B cell (primary cell): ENCODE results near the gene DYRK1A. TPM values are rescaled to one million over a fixed set of nuclear protein-coding genes. Genes with fewer than 3 reads are reported as not detected.

Experiments
- ATAC-seq: fragments of 200-7000 bp; cut with Tn5 transposase; one replicate; pipeline ENCODE4 v1.10.0; 2021; ENCODE audit warnings: low read depth, mild to moderate bottlenecking, moderate number of reproducible peaks, moderate library complexity
- CTCF ChIA-PET: fragments of 350-600 bp; sonication (Branson Sonifier 250); formaldehyde crosslinking; loops from one replicate; lab custom pipeline; 2021; ENCODE audit warnings: antibody characterized with exemption, inconsistent platforms; lab: Charles Lee
- POLR2A ChIA-PET: fragments of 350-600 bp; sonication (Branson Sonifier 250); formaldehyde crosslinking; loops from one replicate; lab custom pipeline; 2021; ENCODE audit warnings: antibody characterized with exemption; lab: Charles Lee
- DNase-seq: peaks from one replicate; pipeline ENCODE4 v3.0.0; 2013
- H2AFZ ChIP-seq: 2 replicates; pipeline ENCODE4 v1.6.1; 2012; ENCODE audit warnings: mild to moderate bottlenecking, low read depth, low read length; ENCODE audit not compliant: insufficient read depth, poor library complexity, severe bottlenecking
- H3K27ac ChIP-seq, 2 donors: 1 replicate in 1 of 2; 2 replicates in 1 of 2; pipeline ENCODE4 v1.5.1; 2012 to 2013; ENCODE audit warnings: low read length in 2 of 2, mild to moderate bottlenecking in 2 of 2, moderate library complexity in 1 of 2
- H3K27me3 ChIP-seq, 4 experiments: fragments of 200-600 bp in 1 of 4; sonication (generic) in 1 of 4; replicated peaks in 1 of 4; 1 replicate in 2 of 4; 2 replicates in 2 of 4; pipeline versions ENCODE4 v1.6.1 to v1.7.0; 2013 to 2016; ENCODE audit warnings: low read length in 3 of 4, mild to moderate bottlenecking in 2 of 4, mixed read lengths in 1 of 4, moderate library complexity in 1 of 4; ENCODE audit not compliant: insufficient read depth in 4 of 4, control insufficient read depth in 3 of 4; ENCODE audit errors: control extremely low read depth in 1 of 4
- H3K36me3 ChIP-seq, 2 experiments: replicated peaks in 1 of 2; 1 replicate in 1 of 2; 2 replicates in 1 of 2; pipeline versions ENCODE4 v1.6.1 to v1.7.1; 2013; ENCODE audit warnings: low read length in 1 of 2; ENCODE audit not compliant: insufficient read depth in 2 of 2, control insufficient read depth in 1 of 2; ENCODE audit errors: control extremely low read depth in 1 of 2, extremely low read depth in 1 of 2
- H3K4me1 ChIP-seq, 2 donors: fragments of 200-600 bp in 1 of 2; sonication (generic) in 1 of 2; 1 replicate in 1 of 2; 2 replicates in 1 of 2; pipeline versions ENCODE4 v1.5.1 to v1.6.1; 2013 to 2017; ENCODE audit warnings: low read length in 2 of 2; ENCODE audit not compliant: control insufficient read depth in 2 of 2, insufficient read depth in 2 of 2
- H3K4me2 ChIP-seq: replicated peaks from 2 replicates; pipeline ENCODE3; 2012; ENCODE audit warnings: mild to moderate bottlenecking, low read depth, low read length; ENCODE audit not compliant: poor library complexity, severe bottlenecking
- H3K4me3 ChIP-seq, 5 experiments: fragments of 200-600 bp in 1 of 5; sonication (generic) in 1 of 5; 1 replicate in 3 of 5; 2 replicates in 2 of 5; pipeline versions ENCODE4 v1.5.1 to v1.7.0; 2011 to 2016; ENCODE audit warnings: low read length in 4 of 5, mild to moderate bottlenecking in 4 of 5, low read depth in 2 of 5, control low read depth in 1 of 5, moderate library complexity in 1 of 5; ENCODE audit not compliant: insufficient read depth in 1 of 5; ENCODE audit errors: control extremely low read depth in 1 of 5, extremely low read depth in 1 of 5
- H3K79me2 ChIP-seq: fragments of 200-600 bp; sonication (generic); one replicate; pipeline ENCODE4 v1.6.0; 2016; ENCODE audit warnings: low read length; ENCODE audit not compliant: control insufficient read depth, insufficient read depth
- H3K9ac ChIP-seq: fragments of 200-600 bp; sonication (generic); 2 replicates; pipeline ENCODE4 v1.6.1; 2017; ENCODE audit warnings: mild to moderate bottlenecking, low read length, moderate library complexity
- H3K9me3 ChIP-seq, 3 donors: one replicate each; pipeline versions ENCODE4 v1.6.1 to v1.7.1; 2013; ENCODE audit warnings: low read length in 2 of 3; ENCODE audit not compliant: control insufficient read depth in 2 of 3, insufficient read depth in 1 of 3; ENCODE audit errors: control extremely low read depth in 1 of 3
- H4K20me1 ChIP-seq: 2 replicates; pipeline ENCODE4 v1.6.0; 2012; ENCODE audit warnings: mild to moderate bottlenecking, low read length; ENCODE audit not compliant: insufficient read depth, control insufficient read depth, poor library complexity, severe bottlenecking
- H3K27ac Mint-ChIP-seq: one replicate; pipeline ENCODE4 v1.8.0; 2021; ENCODE audit warnings: mixed read lengths
- H3K27me3 Mint-ChIP-seq: one replicate; pipeline ENCODE4 v1.8.0; 2021; ENCODE audit warnings: mixed read lengths
- H3K4me1 Mint-ChIP-seq: one replicate; pipeline ENCODE4 v1.8.0; 2021; ENCODE audit warnings: mixed read lengths
- H3K4me3 Mint-ChIP-seq: one replicate; pipeline ENCODE4 v1.8.0; 2021; ENCODE audit warnings: mixed read lengths
- H3K9me3 Mint-ChIP-seq: one replicate; pipeline ENCODE4 v1.8.0; 2022; ENCODE audit warnings: mixed read lengths; ENCODE audit not compliant: insufficient read depth
- EZH2 ChIP-seq: IDR thresholded peaks from 2 replicates; pipeline ENCODE4 v1.6.1; 2012; ENCODE audit warnings: borderline replicate concordance, low read depth, mild to moderate bottlenecking, moderate library complexity, low read length; ENCODE audit not compliant: insufficient read depth, poor library complexity, severe bottlenecking
- WGBS: methylation state at CpG from one replicate; pipeline ENCODE4 v1.1.5; 2013; ENCODE audit warnings: missing lambda C conversion rate; ENCODE audit not compliant: insufficient coverage; 5-methylcytosine and 5-hydroxymethylcytosine counted together
- intact Hi-C: fragments of 100-400 bp; cut with micrococcal nuclease; formaldehyde crosslinking; loops from one replicate; pipeline ENCODE4 v1.10.0; 2022
- polyA plus RNA-seq: library from polyadenylated mRNA; depleted of rRNA; stranded (reverse); fragments of >200 nt; gene quantifications from 2 replicates; pipeline ENCODE4 v1.2.3, GENCODE V29; 2012
- total RNA-seq, 2 donors: library from RNA; stranded (reverse); fragments of 120-200 nt in 1 of 2; gene quantifications; 1 replicate in 1 of 2; 2 replicates in 1 of 2; pipeline versions ENCODE4 v1.2.3 to v1.2.4, GENCODE V29; 2013 to 2022
- TF ChIP-seq, protein P1 (sequence below): fragments of 200-600 bp; IDR thresholded peaks from one replicate; pipeline ENCODE4 v1.8.0; 2022; ENCODE audit warnings: antibody characterized with exemption, mild to moderate bottlenecking

DYRK1A gene
- total and polyA plus RNA-seq, 2 donors (not counting 1 experiment from before 2014, with no cell fraction given), result 46.6 to 147 TPM

DNA sequence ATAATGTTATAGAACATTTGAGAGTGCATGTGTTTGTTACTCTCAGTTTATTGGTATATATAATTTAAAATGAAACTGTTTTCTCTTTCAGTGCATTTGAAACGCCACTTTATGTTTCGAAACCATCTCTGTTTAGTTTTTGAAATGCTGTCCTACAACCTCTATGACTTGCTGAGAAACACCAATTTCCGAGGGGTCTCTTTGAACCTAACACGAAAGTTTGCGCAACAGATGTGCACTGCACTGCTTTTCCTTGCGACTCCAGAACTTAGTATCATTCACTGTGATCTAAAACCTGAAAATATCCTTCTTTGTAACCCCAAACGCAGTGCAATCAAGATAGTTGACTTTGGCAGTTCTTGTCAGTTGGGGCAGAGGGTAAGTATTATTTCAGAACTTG is 123.5 kb downstream of the DYRK1A start:
- WGBS, result 98% methylated on average over 4 of the region's 7 CpGs
- no peak for TF ChIP-seq EZH2
- TF ChIP-seq, protein P1, sequence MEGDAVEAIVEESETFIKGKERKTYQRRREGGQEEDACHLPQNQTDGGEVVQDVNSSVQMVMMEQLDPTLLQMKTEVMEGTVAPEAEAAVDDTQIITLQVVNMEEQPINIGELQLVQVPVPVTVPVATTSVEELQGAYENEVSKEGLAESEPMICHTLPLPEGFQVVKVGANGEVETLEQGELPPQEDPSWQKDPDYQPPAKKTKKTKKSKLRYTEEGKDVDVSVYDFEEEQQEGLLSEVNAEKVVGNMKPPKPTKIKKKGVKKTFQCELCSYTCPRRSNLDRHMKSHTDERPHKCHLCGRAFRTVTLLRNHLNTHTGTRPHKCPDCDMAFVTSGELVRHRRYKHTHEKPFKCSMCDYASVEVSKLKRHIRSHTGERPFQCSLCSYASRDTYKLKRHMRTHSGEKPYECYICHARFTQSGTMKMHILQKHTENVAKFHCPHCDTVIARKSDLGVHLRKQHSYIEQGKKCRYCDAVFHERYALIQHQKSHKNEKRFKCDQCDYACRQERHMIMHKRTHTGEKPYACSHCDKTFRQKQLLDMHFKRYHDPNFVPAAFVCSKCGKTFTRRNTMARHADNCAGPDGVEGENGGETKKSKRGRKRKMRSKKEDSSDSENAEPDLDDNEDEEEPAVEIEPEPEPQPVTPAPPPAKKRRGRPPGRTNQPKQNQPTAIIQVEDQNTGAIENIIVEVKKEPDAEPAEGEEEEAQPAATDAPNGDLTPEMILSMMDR, result no peak

DNA sequence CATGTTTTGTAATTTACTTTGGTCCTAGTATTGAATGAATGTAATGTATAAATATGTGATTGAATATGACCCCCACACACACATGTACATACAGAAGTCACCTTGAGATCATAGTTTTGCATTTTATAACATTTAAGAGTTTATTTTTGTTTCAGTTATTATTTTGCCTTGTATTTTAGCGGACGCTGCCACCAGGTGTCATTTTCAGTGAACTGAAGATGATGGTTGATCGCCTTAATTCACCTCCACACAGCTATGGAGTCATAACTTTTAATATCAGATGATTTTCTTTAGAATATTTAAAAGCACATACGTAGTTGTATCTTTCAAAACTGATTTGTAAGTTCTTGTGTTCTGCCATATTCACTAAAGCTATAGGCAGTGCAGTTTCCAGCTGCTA is 130.4 kb downstream of the DYRK1A start:
- peaks cover 3% of the 10 kb centered on the region for H3K4me1 Mint-ChIP-seq
- Histone ChIP-seq H3K4me1 (no peaks in the 10 kb centered on the region), H3K79me2 (peaks cover 11% of the 10 kb centered on the region), H2AFZ (no peak overlapping the region), H3K36me3 (peaks cover 18 to 44% of the 10 kb centered on the region in 2 experiments), H3K9ac (no peak overlapping the region), H3K9me3 (no peaks in the 10 kb centered on the region), H3K27me3 (no peaks in the 10 kb centered on the region), H4K20me1 (peaks cover 7% of the 10 kb centered on the region), H3K27ac (no peak overlapping the region), H3K4me2 (no peak overlapping the region), H3K4me3 (no peak overlapping the region)
- no peak overlapping the region for H3K27ac Mint-ChIP-seq
- ATAC-seq (no peak), DNase-seq (peak; percentile 19)
- CTCF ChIA-PET, result interaction anchor here (0.9 to 1.9 kb wide), 7 partner anchors 8 to 329 kb away, joined by 3 to 4 read pairs (median 3); no protein-coding TSS in a partner anchor
- no peaks in the 10 kb centered on the region for H3K9me3 Mint-ChIP-seq
- TF ChIP-seq EZH2, result no peak
- TF ChIP-seq, protein P1, result peak; percentile 27
- H3K4me3 Mint-ChIP-seq, result no peak overlapping the region
- intact Hi-C loops, result no loop called here
- no CpG with 5 or more reads among the region's 4 CpGs for WGBS
- POLR2A ChIA-PET, result no interaction called here
- no peaks in the 10 kb centered on the region for H3K27me3 Mint-ChIP-seq

More for the DNA sequence above, 123.5 kb downstream of the DYRK1A start:
- H3K27ac Mint-ChIP-seq, result no peak overlapping the region
- H3K27me3 ChIP-seq, result no peaks in the 10 kb centered on the region
- H3K4me1 Mint-ChIP-seq, result no peaks in the 10 kb centered on the region
- ChIA-PET POLR2A (no interaction called here), CTCF (no interaction called here)
- DNase-seq, result no peak
- peaks cover 14 to 44% of the 10 kb centered on the region in 2 experiments for H3K36me3 ChIP-seq
- no peak overlapping the region for H3K27ac ChIP-seq
- no peaks in the 10 kb centered on the region for H3K4me1 ChIP-seq
- H3K9me3 Mint-ChIP-seq, result no peaks in the 10 kb centered on the region
- H3K4me2 ChIP-seq, result no peak overlapping the region
- no peak for ATAC-seq
- H3K4me3 ChIP-seq, result no peak overlapping the region
- intact Hi-C loops, result no loop called here
- no peaks in the 10 kb centered on the region for H3K27me3 Mint-ChIP-seq
- H3K4me3 Mint-ChIP-seq, result no peak overlapping the region
- no peaks in the 10 kb centered on the region for H3K9me3 ChIP-seq
- no peak overlapping the region for H3K9ac ChIP-seq
- H4K20me1 ChIP-seq, result no peaks in the 10 kb centered on the region
- H2AFZ ChIP-seq, result no peak overlapping the region
- H3K79me2 ChIP-seq, result peaks cover 5% of the 10 kb centered on the region
